Measurements from ENCODE around the gene ERP44. TPM values are rescaled to one million over a fixed set of nuclear protein-coding genes. Genes with fewer than 3 reads are reported as not detected.

ERP44 gene
- polyA plus RNA-seq, 1 donor (not counting 4 experiments of a cell fraction or from before 2014, with no cell fraction given): 17.6 TPM

GRCh38 chr9:99931155-99931840, 167.5 kb downstream of the ERP44 start:
- H4K20me1 ChIP-seq (ENCODE audit: control insufficient read depth, extremely low read depth, insufficient read depth, low read length): no peaks in the 10 kb centered on the region
- H3K27ac ChIP-seq (ENCODE audit: control insufficient read depth, insufficient read depth, low read length): no peak overlapping the region
- H3K4me2 ChIP-seq (ENCODE audit: control insufficient read depth, extremely low read depth, insufficient read depth, low read depth, low read length): no peak overlapping the region
- no peaks in the 10 kb centered on the region for H3K4me1 ChIP-seq (ENCODE audit: control insufficient read depth, extremely low read depth, insufficient read depth, low read length)
- no peaks in the 10 kb centered on the region for H3K9me3 ChIP-seq (ENCODE audit: control insufficient read depth, low read depth, low read length)
- FAIRE-seq (no peak), DNase-seq (ENCODE audit: low read depth, low spot score) (no peak)
- dilution Hi-C loops (cut with MboI; ENCODE audit: extremely low pct_ligation_motif_present, low sequenced_read_pairs): no loop called here
- H3K36me3 ChIP-seq (ENCODE audit: control insufficient read depth in 2 of 2, extremely low read depth in 1 of 2, insufficient read depth in 2 of 2, low read length in 2 of 2): no peaks in the 10 kb centered on the region
- no peaks in the 10 kb centered on the region for H3K79me2 ChIP-seq (ENCODE audit: control insufficient read depth, insufficient read depth, low read length)
- no peak overlapping the region for H2AFZ ChIP-seq (ENCODE audit: control insufficient read depth, low read length)
- H3K9ac ChIP-seq (ENCODE audit: control insufficient read depth, extremely low read depth, insufficient read depth, low read length): no peak overlapping the region
- TF ChIP-seq CTCF (optimal IDR thresholded peaks at IDR 0.05 in 1 of 3, IDR thresholded peaks at IDR 0.05 in 1 of 3, conservative IDR thresholded peaks at IDR 0.05 in 1 of 3; ENCODE audit: extremely low read depth in 1 of 3, insufficient read depth in 2 of 3, low read length in 3 of 3) (no peak), EZH2 (IDR thresholded peaks at IDR 0.05; ENCODE audit: low read length) (no peak)
- H3K4me3 ChIP-seq (ENCODE audit: control insufficient read depth in 2 of 3, extremely low read depth in 1 of 3, insufficient read depth in 2 of 3, low read depth in 1 of 3, low read length in 3 of 3): no peak overlapping the region
- H3K27me3 ChIP-seq (ENCODE audit: control insufficient read depth, extremely low read depth, insufficient read depth, low read length): no peaks in the 10 kb centered on the region
- H3K9me1 ChIP-seq (ENCODE audit: control insufficient read depth, extremely low read depth, insufficient read depth, low read length): no peaks in the 10 kb centered on the region

- Histone ChIP-seq H3K27ac (ENCODE audit: control insufficient read depth, insufficient read depth, low read length) (no peak overlapping the region), H3K79me2 (ENCODE audit: control insufficient read depth, insufficient read depth, low read length) (no peaks in the 10 kb centered on the region), H3K9me3 (ENCODE audit: control insufficient read depth, low read depth, low read length) (no peaks in the 10 kb centered on the region), H3K4me2 (ENCODE audit: control insufficient read depth, extremely low read depth, insufficient read depth, low read depth, low read length) (no peak overlapping the region), H4K20me1 (ENCODE audit: control insufficient read depth, extremely low read depth, insufficient read depth, low read length) (no peaks in the 10 kb centered on the region), H3K9ac (ENCODE audit: control insufficient read depth, extremely low read depth, insufficient read depth, low read length) (no peak overlapping the region), H3K27me3 (ENCODE audit: control insufficient read depth, extremely low read depth, insufficient read depth, low read length) (no peaks in the 10 kb centered on the region), H3K9me1 (ENCODE audit: control insufficient read depth, extremely low read depth, insufficient read depth, low read length) (no peaks in the 10 kb centered on the region), H3K4me1 (ENCODE audit: control insufficient read depth, extremely low read depth, insufficient read depth, low read length) (no peaks in the 10 kb centered on the region), H3K4me3 (ENCODE audit: control insufficient read depth in 2 of 3, extremely low read depth in 1 of 3, insufficient read depth in 2 of 3, low read depth in 1 of 3, low read length in 3 of 3) (no peak overlapping the region), H2AFZ (ENCODE audit: control insufficient read depth, low read length) (no peak overlapping the region), H3K36me3 (ENCODE audit: control insufficient read depth in 2 of 2, extremely low read depth in 1 of 2, insufficient read depth in 2 of 2, low read length in 2 of 2) (no peaks in the 10 kb centered on the region)
- TF ChIP-seq CTCF (optimal IDR thresholded peaks at IDR 0.05 in 1 of 3, IDR thresholded peaks at IDR 0.05 in 1 of 3, conservative IDR thresholded peaks at IDR 0.05 in 1 of 3; ENCODE audit: extremely low read depth in 1 of 3, insufficient read depth in 2 of 3, low read length in 3 of 3): no peak
- no peak for TF ChIP-seq EZH2 (IDR thresholded peaks at IDR 0.05; ENCODE audit: low read length)
- no peak for DNase-seq (ENCODE audit: low read depth, low spot score)
- FAIRE-seq: no peak
- dilution Hi-C loops (cut with MboI; ENCODE audit: extremely low pct_ligation_motif_present, low sequenced_read_pairs): no loop called here
Observed at GRCh38 chr9:99929652-99930051, 169.1 kb downstream of the ERP44 start.

Small RNA genes within 50 kb of the gene (small RNA-seq; reads per million reads assigned to genes)
- gene RN7SL75P (ENCODE audit: insufficient read length in 3 of 3, low read depth in 3 of 3, low replicate concordance in 1 of 3): 0 reads per million in 3 experiments

Other genes starting within 250 kb of the ERP44 start
- gene STX17, start 192.3 kb downstream of the ERP44 start, polyA plus RNA-seq: 9.2 to 12.6 TPM (median 10.7 TPM) in 3 replicates
- 16.0 to 21.1 TPM (median 18.2 TPM) in 3 replicates for gene INVS, start 243 bp upstream of the ERP44 start, polyA plus RNA-seq